ENCODE measurements around the gene GABPB2.

Gene GABPB2

GRCh38 chr1:151156515-151156819 lies 85.9 kb downstream of the GABPB2 start, which contains the start of gene TNFAIP8L2:
Gene TNFAIP8L2, plus strand, starts transcription at chr1:151156649. Its CDS starts 2,049 bp downstream, at chr1:151158698.
- H3K27ac ChIP-seq (ENCODE audit: low read length), result no peak within 1 kb of the TSS
- DNase-seq, result no peak
- H3K4me3 ChIP-seq (ENCODE audit: low read length), result no peak within 1 kb of the TSS
- H2AFZ ChIP-seq (ENCODE audit: low read length), result no peak within 1 kb of the TSS
- H3K9me2 ChIP-seq (replicated peaks; ENCODE audit: insufficient read depth, low read length), result no peaks in the 10 kb centered on the region
- H3K79me2 ChIP-seq (ENCODE audit: low read length), result no peaks in the 10 kb centered on the region
- no peaks in the 10 kb centered on the region for H4K20me1 ChIP-seq (ENCODE audit: insufficient read depth, low read length)
- no peaks in the 10 kb centered on the region for H3K9me3 ChIP-seq (replicated peaks; ENCODE audit: insufficient read depth, low read length)
- H3K9ac ChIP-seq (ENCODE audit: low read length), result no peak within 1 kb of the TSS
- H3K27me3 ChIP-seq (replicated peaks; ENCODE audit: insufficient read depth, low read length), result no peaks in the 10 kb centered on the region
- no peaks in the 10 kb centered on the region for H3K4me1 ChIP-seq (ENCODE audit: low read length)
- no peaks in the 10 kb centered on the region for H3K36me3 ChIP-seq (replicated peaks; ENCODE audit: insufficient read depth, low read length)
- TF ChIP-seq EZH2 (optimal IDR thresholded peaks at IDR 0.05; ENCODE audit: low read depth, low read length) (no peak), CTCF (IDR thresholded peaks at IDR 0.05; ENCODE audit: low read length) (no peak), EZH2phosphoT487 (IDR thresholded peaks at IDR 0.05; ENCODE audit: low read length) (no peak)
- H3F3A ChIP-seq (ENCODE audit: insufficient read depth, low read length), result no peaks in the 10 kb centered on the region
- H3K4me2 ChIP-seq (ENCODE audit: low read depth, low read length), result no peak within 1 kb of the TSS

- H4K20me1 ChIP-seq (ENCODE audit: insufficient read depth, low read length), result no peaks in the 10 kb centered on the region
- H3K36me3 ChIP-seq (replicated peaks; ENCODE audit: insufficient read depth, low read length), result no peaks in the 10 kb centered on the region
- H3K4me1 ChIP-seq (ENCODE audit: low read length), result no peaks in the 10 kb centered on the region
- TF ChIP-seq EZH2phosphoT487 (IDR thresholded peaks at IDR 0.05; ENCODE audit: low read length), result no peak
- no peak for TF ChIP-seq EZH2 (optimal IDR thresholded peaks at IDR 0.05; ENCODE audit: low read depth, low read length)
- no peak for TF ChIP-seq CTCF (IDR thresholded peaks at IDR 0.05; ENCODE audit: low read length)
- H3K9me2 ChIP-seq (replicated peaks; ENCODE audit: insufficient read depth, low read length), result no peaks in the 10 kb centered on the region
- H2AFZ ChIP-seq (ENCODE audit: low read length), result no peak overlapping the region
- H3K9me3 ChIP-seq (replicated peaks; ENCODE audit: insufficient read depth, low read length), result no peaks in the 10 kb centered on the region
- no peak overlapping the region for H3K4me3 ChIP-seq (ENCODE audit: low read length)
- no peaks in the 10 kb centered on the region for H3F3A ChIP-seq (ENCODE audit: insufficient read depth, low read length)
- no peak overlapping the region for H3K27ac ChIP-seq (ENCODE audit: low read length)
- H3K9ac ChIP-seq (ENCODE audit: low read length), result no peak overlapping the region
- no peaks in the 10 kb centered on the region for H3K27me3 ChIP-seq (replicated peaks; ENCODE audit: insufficient read depth, low read length)
- H3K79me2 ChIP-seq (ENCODE audit: low read length), result no peaks in the 10 kb centered on the region
- no peak for DNase-seq
- no peak overlapping the region for H3K4me2 ChIP-seq (ENCODE audit: low read depth, low read length)
Observed at GRCh38 chr1:151157067-151157531, 86.5 kb downstream of the GABPB2 start.

GRCh38 chr1:151158326-151158725 lies 87.8 kb downstream of the GABPB2 start:
- no peaks in the 10 kb centered on the region for H4K20me1 ChIP-seq (ENCODE audit: insufficient read depth, low read length)
- no peaks in the 10 kb centered on the region for H3K9me2 ChIP-seq (replicated peaks; ENCODE audit: insufficient read depth, low read length)
- no peak overlapping the region for H3K27ac ChIP-seq (ENCODE audit: low read length)
- no peaks in the 10 kb centered on the region for H3K4me1 ChIP-seq (ENCODE audit: low read length)
- no peaks in the 10 kb centered on the region for H3F3A ChIP-seq (ENCODE audit: insufficient read depth, low read length)
- no peak overlapping the region for H2AFZ ChIP-seq (ENCODE audit: low read length)
- no peak for TF ChIP-seq CTCF (IDR thresholded peaks at IDR 0.05; ENCODE audit: low read length)
- TF ChIP-seq EZH2 (optimal IDR thresholded peaks at IDR 0.05; ENCODE audit: low read depth, low read length), result no peak
- TF ChIP-seq EZH2phosphoT487 (IDR thresholded peaks at IDR 0.05; ENCODE audit: low read length), result no peak
- no peaks in the 10 kb centered on the region for H3K79me2 ChIP-seq (ENCODE audit: low read length)
- H3K4me3 ChIP-seq (ENCODE audit: low read length), result no peak overlapping the region
- H3K36me3 ChIP-seq (replicated peaks; ENCODE audit: insufficient read depth, low read length), result no peaks in the 10 kb centered on the region
- no peak overlapping the region for H3K4me2 ChIP-seq (ENCODE audit: low read depth, low read length)
- no peaks in the 10 kb centered on the region for H3K27me3 ChIP-seq (replicated peaks; ENCODE audit: insufficient read depth, low read length)
- no peaks in the 10 kb centered on the region for H3K9me3 ChIP-seq (replicated peaks; ENCODE audit: insufficient read depth, low read length)
- no peak overlapping the region for H3K9ac ChIP-seq (ENCODE audit: low read length)
- no peak for DNase-seq
